ENCODE measurements around the gene COBLL1. TPM values are rescaled to one million over a fixed set of nuclear protein-coding genes. Genes with fewer than 3 reads are reported as not detected.

The COBLL1 gene
- total RNA-seq, 2 experiments from 2014 or later = 0.53 TPM; not detected in 1

GRCh38 chr2:164784376-164784775, 57.2 kb downstream of the COBLL1 start:
- H3K4me3 Mint-ChIP-seq = no peak overlapping the region

GRCh38 chr2:164782323-164782722, 59.3 kb downstream of the COBLL1 start:
- H3K27ac Mint-ChIP-seq = no peak overlapping the region
- H3K9me3 Mint-ChIP-seq = no peaks in the 10 kb centered on the region
- H3K4me1 ChIP-seq (ENCODE audit: insufficient read depth, low read length) = no peaks in the 10 kb centered on the region
- peaks cover 0 to 3% of the 10 kb centered on the region in 2 experiments for H3K9me3 ChIP-seq (ENCODE audit: control insufficient read depth in 1 of 2, insufficient read depth in 1 of 2, low read length in 2 of 2)
- DNase-seq (no peak), ATAC-seq (ENCODE audit: poor library complexity) (no peak)
- H3K27me3 Mint-ChIP-seq = no peaks in the 10 kb centered on the region
- H3K4me3 ChIP-seq (ENCODE audit: low read length) = no peak overlapping the region
- ChIA-PET CTCF (no interaction called here), POLR2A (no interaction called here)
- no peak for TF ChIP-seq CTCF (IDR thresholded peaks at IDR 0.05)
- no peak overlapping the region for H3K4me3 Mint-ChIP-seq
- H3K27ac ChIP-seq (ENCODE audit: low read depth in 1 of 2, low read length in 2 of 2) = no peak overlapping the region
- no peaks in the 10 kb centered on the region for H3K4me1 Mint-ChIP-seq (ENCODE audit: low read depth)
- H3K36me3 ChIP-seq (ENCODE audit: insufficient read depth, low read length) = no peaks in the 10 kb centered on the region
- no peaks in the 10 kb centered on the region for H3K27me3 ChIP-seq (ENCODE audit: control insufficient read depth in 1 of 2, insufficient read depth in 2 of 2, low read length in 2 of 2)
- H3K36me3 Mint-ChIP-seq (ENCODE audit: low read depth) = no peaks in the 10 kb centered on the region
- intact Hi-C loops (cut with DNase I, micrococcal nuclease) = no loop called here

More at GRCh38 chr2:164784376-164784775, 57.2 kb downstream of the COBLL1 start:
- Mint-ChIP-seq H3K9me3 (no peaks in the 10 kb centered on the region), H3K36me3 (ENCODE audit: low read depth) (no peaks in the 10 kb centered on the region), H3K27ac (no peak overlapping the region), H3K4me1 (ENCODE audit: low read depth) (no peaks in the 10 kb centered on the region), H3K27me3 (no peaks in the 10 kb centered on the region)
- Histone ChIP-seq H3K36me3 (ENCODE audit: insufficient read depth, low read length) (no peaks in the 10 kb centered on the region), H3K4me3 (ENCODE audit: low read length) (no peak overlapping the region), H3K4me1 (ENCODE audit: insufficient read depth, low read length) (no peaks in the 10 kb centered on the region), H3K27me3 (ENCODE audit: control insufficient read depth in 1 of 2, insufficient read depth in 2 of 2, low read length in 2 of 2) (no peaks in the 10 kb centered on the region), H3K9me3 (ENCODE audit: control insufficient read depth in 1 of 2, insufficient read depth in 1 of 2, low read length in 2 of 2) (peaks cover 0 to 2% of the 10 kb centered on the region in 2 experiments), H3K27ac (ENCODE audit: low read depth in 1 of 2, low read length in 2 of 2) (no peak overlapping the region)
- intact Hi-C loops (cut with DNase I, micrococcal nuclease) = no loop called here
- ChIA-PET CTCF (no interaction called here), POLR2A (no interaction called here)
- no peak for ATAC-seq (ENCODE audit: poor library complexity)
- TF ChIP-seq CTCF (IDR thresholded peaks at IDR 0.05) = no peak
- no peak for DNase-seq

GRCh38 chr2:164781394-164781793, 60.2 kb downstream of the COBLL1 start:
- H3K27ac Mint-ChIP-seq = no peak overlapping the region
- no peak for DNase-seq
- POLR2A ChIA-PET = no interaction called here
- intact Hi-C loops (cut with DNase I, micrococcal nuclease) = no loop called here
- H3K4me3 Mint-ChIP-seq = no peak overlapping the region
- TF ChIP-seq CTCF (IDR thresholded peaks at IDR 0.05) = no peak
- H3K27ac ChIP-seq (ENCODE audit: low read depth in 1 of 2, low read length in 2 of 2) = no peak overlapping the region
- peaks cover 0 to 3% of the 10 kb centered on the region in 2 experiments for H3K9me3 ChIP-seq (ENCODE audit: control insufficient read depth in 1 of 2, insufficient read depth in 1 of 2, low read length in 2 of 2)
- no peak overlapping the region for H3K4me3 ChIP-seq (ENCODE audit: low read length)
- H3K36me3 Mint-ChIP-seq (ENCODE audit: low read depth) = no peaks in the 10 kb centered on the region
- ATAC-seq (ENCODE audit: poor library complexity) = no peak
- H3K27me3 Mint-ChIP-seq = no peaks in the 10 kb centered on the region
- H3K4me1 ChIP-seq (ENCODE audit: insufficient read depth, low read length) = no peaks in the 10 kb centered on the region
- CTCF ChIA-PET = no interaction called here
- H3K4me1 Mint-ChIP-seq (ENCODE audit: low read depth) = no peaks in the 10 kb centered on the region
- no peaks in the 10 kb centered on the region for H3K9me3 Mint-ChIP-seq
- H3K27me3 ChIP-seq (ENCODE audit: control insufficient read depth in 1 of 2, insufficient read depth in 2 of 2, low read length in 2 of 2) = no peaks in the 10 kb centered on the region
- H3K36me3 ChIP-seq (ENCODE audit: insufficient read depth, low read length) = no peaks in the 10 kb centered on the region

Measured in CD4-positive, alpha-beta T cell (primary cell).